GM06990 (cell line): ENCODE data around the gene PVALB.

Source experiments
- DNase-seq: peaks from one replicate; pipeline ENCODE4 v3.0.0-alpha.2; 2011; ENCODE audit not compliant: insufficient read length; ENCODE audit errors: extremely low read depth
- H3K27me3 ChIP-seq: replicated peaks from 2 replicates; pipeline ENCODE4 v1.6.0; 2011; ENCODE audit warnings: low read length; ENCODE audit not compliant: control insufficient read depth, insufficient read depth
- H3K36me3 ChIP-seq: 2 replicates; pipeline ENCODE4 v1.5.1; 2011; ENCODE audit warnings: low read length; ENCODE audit not compliant: control insufficient read depth, insufficient read depth
- H3K4me3 ChIP-seq: replicated peaks from 2 replicates; pipeline ENCODE4 v1.5.1; 2011; ENCODE audit warnings: low read depth, mild to moderate bottlenecking, control low read depth, low read length
- TF ChIP-seq, protein P1 (sequence below): IDR thresholded peaks from 2 replicates; pipeline ENCODE4 v1.5.1; 2011; ENCODE audit warnings: low read length, control low read depth, mild to moderate bottlenecking, inconsistent platforms; ENCODE audit not compliant: insufficient read depth, poor library complexity, severe bottlenecking

Gene PVALB

GRCh38 chr22:36816636-36817524 is at the start of gene PVALB:
TSS of gene PVALB (minus strand) at chr22:36817035. CDS start at chr22:36817005, 30 bp downstream.
- TF ChIP-seq, protein P1, sequence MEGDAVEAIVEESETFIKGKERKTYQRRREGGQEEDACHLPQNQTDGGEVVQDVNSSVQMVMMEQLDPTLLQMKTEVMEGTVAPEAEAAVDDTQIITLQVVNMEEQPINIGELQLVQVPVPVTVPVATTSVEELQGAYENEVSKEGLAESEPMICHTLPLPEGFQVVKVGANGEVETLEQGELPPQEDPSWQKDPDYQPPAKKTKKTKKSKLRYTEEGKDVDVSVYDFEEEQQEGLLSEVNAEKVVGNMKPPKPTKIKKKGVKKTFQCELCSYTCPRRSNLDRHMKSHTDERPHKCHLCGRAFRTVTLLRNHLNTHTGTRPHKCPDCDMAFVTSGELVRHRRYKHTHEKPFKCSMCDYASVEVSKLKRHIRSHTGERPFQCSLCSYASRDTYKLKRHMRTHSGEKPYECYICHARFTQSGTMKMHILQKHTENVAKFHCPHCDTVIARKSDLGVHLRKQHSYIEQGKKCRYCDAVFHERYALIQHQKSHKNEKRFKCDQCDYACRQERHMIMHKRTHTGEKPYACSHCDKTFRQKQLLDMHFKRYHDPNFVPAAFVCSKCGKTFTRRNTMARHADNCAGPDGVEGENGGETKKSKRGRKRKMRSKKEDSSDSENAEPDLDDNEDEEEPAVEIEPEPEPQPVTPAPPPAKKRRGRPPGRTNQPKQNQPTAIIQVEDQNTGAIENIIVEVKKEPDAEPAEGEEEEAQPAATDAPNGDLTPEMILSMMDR = no peak
- Histone ChIP-seq H3K36me3 (no peaks in the 10 kb centered on the region), H3K4me3 (no peak within 1 kb of the TSS), H3K27me3 (peaks cover 1% of the 10 kb centered on the region; the same call in 1 of the 2 replicates)
- DNase-seq = no peak

DNA sequence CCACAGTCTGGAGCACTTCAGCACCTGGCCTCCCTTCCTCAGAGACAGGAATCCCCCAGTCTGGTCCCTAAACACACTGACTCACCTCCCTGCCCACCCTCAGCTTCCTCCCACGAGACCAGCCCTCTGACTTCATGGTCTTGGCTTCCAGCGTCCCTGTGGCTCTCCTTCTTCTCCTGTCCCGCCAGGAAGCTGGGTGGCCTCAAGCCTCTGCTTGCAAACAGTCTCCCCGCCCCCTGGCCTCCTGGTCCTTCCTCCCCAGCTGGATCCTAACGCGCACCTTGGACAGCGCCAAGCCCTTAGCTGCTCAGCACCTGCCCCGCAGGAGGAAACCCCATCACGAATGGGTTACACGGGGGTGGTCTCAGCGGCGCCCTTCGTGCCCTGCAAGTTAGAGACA is 48.5 kb upstream of the PVALB start:
- no peak for DNase-seq
- H3K27me3 ChIP-seq = no peaks in the 10 kb centered on the region
- TF ChIP-seq, protein P1 = no peak
- H3K36me3 ChIP-seq = peaks cover 27% of the 10 kb centered on the region
- no peak overlapping the region for H3K4me3 ChIP-seq

DNA sequence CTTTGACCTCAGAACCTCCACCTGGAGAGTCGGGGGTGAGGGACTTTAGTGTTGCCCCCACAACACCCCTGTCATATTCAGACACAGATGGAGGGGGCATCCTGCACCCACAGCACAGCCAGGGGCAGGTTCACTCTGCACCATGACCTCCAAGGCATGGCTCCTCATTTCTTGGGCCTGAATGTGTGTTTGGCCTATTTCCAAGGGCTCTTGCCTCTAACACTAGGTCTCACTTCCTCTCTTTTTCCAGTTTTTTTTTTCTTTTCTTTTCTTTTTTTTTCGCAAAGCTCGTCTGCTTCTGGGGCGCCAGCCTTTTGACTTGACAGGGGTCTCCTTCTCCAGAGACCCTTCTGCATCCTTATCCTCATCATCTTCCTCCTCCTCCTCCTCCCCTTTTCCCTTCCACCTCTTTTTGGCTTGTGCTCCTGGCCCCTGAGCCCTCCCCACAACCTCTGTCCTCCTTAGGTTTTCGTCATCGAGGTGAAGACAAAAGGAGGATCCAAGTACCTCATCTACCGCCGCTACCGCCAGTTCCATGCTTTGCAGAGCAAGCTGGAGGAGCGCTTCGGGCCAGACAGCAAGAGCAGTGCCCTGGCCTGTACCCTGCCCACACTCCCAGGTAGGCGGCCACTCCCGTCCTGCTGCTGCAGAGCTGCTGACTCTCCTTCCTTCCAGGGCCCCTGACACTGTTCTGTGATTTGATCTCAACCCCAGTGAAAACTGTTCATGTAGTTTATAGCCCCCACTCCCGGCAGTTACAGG is 47.8 kb upstream of the PVALB start:
- TF ChIP-seq, protein P1 = no peak
- H3K4me3 ChIP-seq = no peak overlapping the region
- DNase-seq = no peak

GRCh38 chr22:36863979-36864378 is 47.1 kb upstream of the PVALB start:
- Histone ChIP-seq H3K4me3 (no peak overlapping the region), H3K27me3 (no peaks in the 10 kb centered on the region), H3K36me3 (peaks cover 24% of the 10 kb centered on the region)
- TF ChIP-seq, protein P1 = no peak
- DNase-seq = no peak

More for the DNA sequence above, 47.8 kb upstream of the PVALB start:
- Histone ChIP-seq H3K27me3 (no peaks in the 10 kb centered on the region), H3K36me3 (peaks cover 27% of the 10 kb centered on the region)

DNA sequence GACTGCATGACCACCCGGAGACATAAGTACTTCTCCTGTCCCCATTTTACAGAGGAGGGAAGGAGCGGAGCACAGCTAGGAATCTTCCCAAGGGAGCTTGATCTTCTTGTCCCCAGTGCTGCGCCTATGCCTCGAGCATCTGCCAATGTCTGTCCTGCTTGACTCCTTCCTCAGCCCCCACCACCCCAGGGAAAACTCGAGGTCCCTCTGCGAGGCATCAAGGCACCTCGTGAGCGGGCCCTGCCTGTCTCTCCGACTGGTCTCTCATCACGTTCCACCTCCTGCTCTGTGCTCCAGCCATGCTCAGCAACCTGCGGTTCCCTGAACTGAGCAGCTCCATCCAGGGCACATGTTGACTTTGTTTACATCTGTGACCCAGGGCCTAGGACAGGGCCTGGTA is 46.4 kb upstream of the PVALB start:
- H3K4me3 ChIP-seq = peak overlapping the region; percentile 53
- peaks cover 21% of the 10 kb centered on the region for H3K36me3 ChIP-seq
- TF ChIP-seq, protein P1 = no peak
- no peaks in the 10 kb centered on the region for H3K27me3 ChIP-seq
- DNase-seq = no peak
